HG03095 (cell line): Measurements from ENCODE around the gene APBA1.

ENCODE experiments used
- ATAC-seq: cut with Tn5 transposase; IDR thresholded peaks from one replicate; pipeline ENCODE4 v1.9.1; 2021; ENCODE audit warnings: moderate library complexity; ENCODE audit not compliant: unreplicated experiment

Gene APBA1

GRCh38 chr9:69485466-69485865 lies 186.7 kb downstream of the APBA1 start:
- ATAC-seq = no peak

- ATAC-seq = no peak
Observed at GRCh38 chr9:69483886-69484422, 188.2 kb downstream of the APBA1 start.

GRCh38 chr9:69476797-69477196 lies 195.4 kb downstream of the APBA1 start:
- ATAC-seq = no peak

- no peak for ATAC-seq
Observed at GRCh38 chr9:69476016-69476415, 196.2 kb downstream of the APBA1 start.

GRCh38 chr9:69474821-69475220 lies 197.3 kb downstream of the APBA1 start:
- no peak for ATAC-seq

GRCh38 chr9:69472101-69472620 lies 200.0 kb downstream of the APBA1 start:
- no peak for ATAC-seq

GRCh38 chr9:69471433-69471832 lies 200.7 kb downstream of the APBA1 start:
- ATAC-seq = no peak

- no peak for ATAC-seq
Observed at GRCh38 chr9:69470186-69470977, 201.8 kb downstream of the APBA1 start.

GRCh38 chr9:69469136-69469535 lies 203.0 kb downstream of the APBA1 start:
- ATAC-seq = no peak

- no peak for ATAC-seq
Observed at GRCh38 chr9:69468380-69468779, 203.8 kb downstream of the APBA1 start.

GRCh38 chr9:69466151-69466550 lies 206.0 kb downstream of the APBA1 start:
- ATAC-seq = no peak

- no peak for ATAC-seq
Observed at GRCh38 chr9:69465473-69465872, 206.7 kb downstream of the APBA1 start.

GRCh38 chr9:69463497-69464068 lies 208.6 kb downstream of the APBA1 start:
- ATAC-seq = no peak

- ATAC-seq = no peak
Observed at GRCh38 chr9:69462394-69462793, 209.8 kb downstream of the APBA1 start.

- ATAC-seq = no peak
Observed at GRCh38 chr9:69461103-69461887, 210.9 kb downstream of the APBA1 start.

- ATAC-seq = no peak
Observed at GRCh38 chr9:69460012-69460411, 212.2 kb downstream of the APBA1 start.

GRCh38 chr9:69458176-69458575 lies 214.0 kb downstream of the APBA1 start:
- ATAC-seq = no peak

- ATAC-seq = no peak
Observed at GRCh38 chr9:69456201-69456600, 216.0 kb downstream of the APBA1 start.

- ATAC-seq = no peak
Observed at GRCh38 chr9:69455311-69455710, 216.9 kb downstream of the APBA1 start.

- no peak for ATAC-seq
Observed at GRCh38 chr9:69454321-69454720, 217.8 kb downstream of the APBA1 start.

GRCh38 chr9:69453746-69454145 lies 218.4 kb downstream of the APBA1 start:
- ATAC-seq = no peak
